SH-SY5Y (cell line): Measurements from ENCODE around the gene OR51D1.

ENCODE experiments used
- GATA2 ChIP-seq: IDR thresholded peaks from 2 replicates; pipeline ENCODE4 v1.6.1; 2011; ENCODE audit warnings: mild to moderate bottlenecking, low read depth, low read length
- GATA3 ChIP-seq: IDR thresholded peaks from 2 replicates; pipeline ENCODE4 v1.6.1; 2011; ENCODE audit warnings: low read depth, mild to moderate bottlenecking, low read length, moderate library complexity

GRCh38 chr11:4671741-4672140, 34.5 kb downstream of the OR51D1 start:
- no peak for TF ChIP-seq GATA2
- TF ChIP-seq GATA3 = no peak
